NCI-H2107 (cell line): Measurements from ENCODE around the gene RPS6KA5.
"Not testable (repeated sequence)": the region's sequence is repeated elsewhere in the genome, so short reads cannot be mapped to it uniquely, and the experiment has no call there.

Experiments
- DNase-seq: peaks from one replicate; lab custom pipeline; 2025; lab: John Stamatoyannopoulos, UW

RPS6KA5 gene

GRCh38 chr14:90985601-90986242, 74.7 kb downstream of the RPS6KA5 start:
- DNase-seq, result no peak

- no peak for DNase-seq
These were observed 76.9 kb downstream of the RPS6KA5 start for GRCh38 chr14:90983560-90983959.

GRCh38 chr14:90981636-90982035, 78.8 kb downstream of the RPS6KA5 start:
- DNase-seq, result no peak

GRCh38 chr14:90980636-90981035, 79.8 kb downstream of the RPS6KA5 start:
- not testable (repeated sequence) for DNase-seq

GRCh38 chr14:90979515-90979914, 80.9 kb downstream of the RPS6KA5 start:
- DNase-seq, result no peak

GRCh38 chr14:90976101-90976500, 84.3 kb downstream of the RPS6KA5 start:
- DNase-seq, result no peak

- DNase-seq, result no peak
These were observed 88.8 kb downstream of the RPS6KA5 start for GRCh38 chr14:90971687-90972086.

GRCh38 chr14:90970167-90970600, 90.3 kb downstream of the RPS6KA5 start:
- DNase-seq, result no peak

- no peak for DNase-seq
These were observed 90.8 kb downstream of the RPS6KA5 start for GRCh38 chr14:90969531-90970166.

- DNase-seq, result no peak
These were observed 92.4 kb downstream of the RPS6KA5 start for GRCh38 chr14:90968025-90968424.

GRCh38 chr14:90966493-90966892, 93.9 kb downstream of the RPS6KA5 start:
- DNase-seq, result no peak

- DNase-seq, result no peak
These were observed 94.7 kb downstream of the RPS6KA5 start for GRCh38 chr14:90965765-90966164.

GRCh38 chr14:90963343-90963742, 97.1 kb downstream of the RPS6KA5 start:
- DNase-seq, result no peak

GRCh38 chr14:90962505-90963109, 97.8 kb downstream of the RPS6KA5 start:
- no peak for DNase-seq

GRCh38 chr14:90960818-90961217, 99.6 kb downstream of the RPS6KA5 start:
- no peak for DNase-seq

- DNase-seq, result no peak
These were observed 101.1 kb downstream of the RPS6KA5 start for GRCh38 chr14:90959344-90959743.

- no peak for DNase-seq
These were observed 104.2 kb downstream of the RPS6KA5 start for GRCh38 chr14:90956273-90956672.

GRCh38 chr14:90953643-90954042, 106.8 kb downstream of the RPS6KA5 start:
- not testable (repeated sequence) for DNase-seq

GRCh38 chr14:90943367-90943766, 117.1 kb downstream of the RPS6KA5 start:
- no peak for DNase-seq

- DNase-seq, result no peak
These were observed 117.9 kb downstream of the RPS6KA5 start for GRCh38 chr14:90942511-90942910.

- DNase-seq, result no peak
These were observed 118.7 kb downstream of the RPS6KA5 start for GRCh38 chr14:90941706-90942105.

- DNase-seq, result no peak
These were observed 120.0 kb downstream of the RPS6KA5 start for GRCh38 chr14:90940318-90940962.

GRCh38 chr14:90939252-90939795, 121.1 kb downstream of the RPS6KA5 start:
- not testable (repeated sequence) for DNase-seq
